Calu3 (cell line): ENCODE measurements around the gene TBKBP1. TPM values are rescaled to one million over a fixed set of nuclear protein-coding genes. Genes with fewer than 3 reads are reported as not detected.

Source experiments
- BruUV-seq: library from RNA; stranded (reverse); fragments of 400-500 nt; replicated peaks from 2 replicates; lab custom pipeline; 2021; lab: Mats Ljungman, UMichigan
- CTCF ChIA-PET: fragments of 300-600 bp; sonication (Branson Sonifier 250); formaldehyde crosslinking; loops from one replicate; lab custom pipeline; 2022; ENCODE audit warnings: antibody characterized with exemption; lab: Charles Lee
- DNase-seq: peaks from one replicate; pipeline ENCODE4 v3.0.0; 2022
- H3K27ac Mint-ChIP-seq: one replicate; pipeline ENCODE4 v1.8.0; 2022; ENCODE audit warnings: mixed read lengths; ENCODE audit not compliant: unreplicated experiment
- H3K27me3 Mint-ChIP-seq: one replicate; pipeline ENCODE4 v1.8.0; 2022; ENCODE audit warnings: mixed read lengths; ENCODE audit not compliant: unreplicated experiment
- H3K36me3 Mint-ChIP-seq: one replicate; pipeline ENCODE4 v1.8.0; 2022; ENCODE audit warnings: mild to moderate bottlenecking, moderate library complexity, mixed read lengths; ENCODE audit not compliant: insufficient read depth, unreplicated experiment
- H3K4me1 Mint-ChIP-seq: one replicate; pipeline ENCODE4 v1.8.0; 2022; ENCODE audit warnings: mild to moderate bottlenecking, low read depth, mixed read lengths; ENCODE audit not compliant: unreplicated experiment
- H3K4me3 Mint-ChIP-seq: one replicate; pipeline ENCODE4 v1.8.0; 2022; ENCODE audit warnings: mild to moderate bottlenecking, low read depth, moderate library complexity, mixed read lengths; ENCODE audit not compliant: unreplicated experiment
- H3K9me3 Mint-ChIP-seq: one replicate; pipeline ENCODE4 v1.8.0; 2022; ENCODE audit warnings: low read depth, mixed read lengths; ENCODE audit not compliant: unreplicated experiment
- intact Hi-C: fragments of 100-400 bp; cut with micrococcal nuclease; formaldehyde crosslinking; loops from one replicate; pipeline ENCODE4 v1.10.0; 2022; ENCODE audit not compliant: unreplicated experiment
- total RNA-seq: library from RNA; stranded (reverse); gene quantifications from 2 replicates; pipeline ENCODE4 v1.2.3, GENCODE V29; 2022
- TF ChIP-seq, protein P1 (sequence below): fragments of 200-600 bp; IDR thresholded peaks from one replicate; pipeline ENCODE4 v1.8.0; 2022; ENCODE audit warnings: antibody characterized with exemption; ENCODE audit not compliant: unreplicated experiment

The TBKBP1 gene
- total RNA-seq, 1 experiment from 2014 or later, result 6.4 TPM

DNA sequence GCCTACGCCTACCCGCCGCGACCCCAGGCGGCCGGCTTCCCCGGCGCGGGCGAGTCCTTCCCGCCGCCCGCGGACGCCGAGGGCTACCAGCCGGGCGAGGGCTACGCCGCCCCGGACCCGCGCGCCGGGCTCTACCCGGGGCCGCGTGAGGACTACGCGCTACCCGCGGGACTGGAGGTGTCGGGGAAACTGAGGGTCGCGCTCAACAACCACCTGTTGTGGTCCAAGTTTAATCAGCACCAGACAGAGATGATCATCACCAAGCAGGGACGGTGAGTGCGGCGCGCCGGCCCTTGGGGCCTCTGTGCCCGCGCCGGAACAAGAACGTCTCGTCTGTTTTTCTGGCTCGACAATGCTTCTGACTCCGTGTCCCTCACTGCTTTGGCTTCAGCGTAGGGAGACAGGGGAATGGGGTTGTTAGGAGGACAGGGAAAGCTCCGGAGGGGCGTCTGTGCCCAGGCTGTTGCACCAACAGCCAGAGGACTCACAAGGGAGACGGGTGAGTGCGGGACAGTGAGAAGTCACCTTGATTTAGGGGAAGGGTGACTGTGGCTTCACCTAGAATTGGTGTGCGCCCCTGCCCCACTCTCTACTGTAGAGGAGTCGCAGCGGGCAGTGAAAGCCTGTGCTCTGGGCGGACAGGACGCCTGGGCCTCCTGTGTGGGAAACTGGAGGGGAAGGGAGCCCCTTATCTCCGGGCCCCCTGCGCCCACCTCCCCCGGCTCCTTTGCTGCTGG is 39.9 kb downstream of the TBKBP1 start:
- TF ChIP-seq, protein P1, sequence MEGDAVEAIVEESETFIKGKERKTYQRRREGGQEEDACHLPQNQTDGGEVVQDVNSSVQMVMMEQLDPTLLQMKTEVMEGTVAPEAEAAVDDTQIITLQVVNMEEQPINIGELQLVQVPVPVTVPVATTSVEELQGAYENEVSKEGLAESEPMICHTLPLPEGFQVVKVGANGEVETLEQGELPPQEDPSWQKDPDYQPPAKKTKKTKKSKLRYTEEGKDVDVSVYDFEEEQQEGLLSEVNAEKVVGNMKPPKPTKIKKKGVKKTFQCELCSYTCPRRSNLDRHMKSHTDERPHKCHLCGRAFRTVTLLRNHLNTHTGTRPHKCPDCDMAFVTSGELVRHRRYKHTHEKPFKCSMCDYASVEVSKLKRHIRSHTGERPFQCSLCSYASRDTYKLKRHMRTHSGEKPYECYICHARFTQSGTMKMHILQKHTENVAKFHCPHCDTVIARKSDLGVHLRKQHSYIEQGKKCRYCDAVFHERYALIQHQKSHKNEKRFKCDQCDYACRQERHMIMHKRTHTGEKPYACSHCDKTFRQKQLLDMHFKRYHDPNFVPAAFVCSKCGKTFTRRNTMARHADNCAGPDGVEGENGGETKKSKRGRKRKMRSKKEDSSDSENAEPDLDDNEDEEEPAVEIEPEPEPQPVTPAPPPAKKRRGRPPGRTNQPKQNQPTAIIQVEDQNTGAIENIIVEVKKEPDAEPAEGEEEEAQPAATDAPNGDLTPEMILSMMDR, result no peak

DNA sequence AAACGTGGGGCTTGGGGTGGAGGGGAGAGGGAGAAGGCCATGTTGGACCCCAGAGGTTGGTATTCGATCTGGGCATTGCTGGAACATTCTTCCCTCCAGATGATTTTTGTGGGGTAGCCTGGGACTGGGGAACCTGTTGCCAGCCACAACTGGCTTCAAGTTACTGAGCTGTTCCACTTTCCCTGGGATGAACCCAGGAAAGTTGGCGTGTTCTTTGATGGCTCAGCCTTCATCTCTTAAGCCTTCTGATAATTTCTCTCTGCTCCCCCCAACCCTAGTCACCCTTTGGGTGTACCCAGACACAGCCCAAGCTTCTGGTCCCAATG is 41.1 kb downstream of the TBKBP1 start:
- H3K27ac Mint-ChIP-seq, result no peak overlapping the region
- peaks cover 6% of the 10 kb centered on the region for H3K4me1 Mint-ChIP-seq
- H3K27me3 Mint-ChIP-seq, result peaks cover 76% of the 10 kb centered on the region
- intact Hi-C loops, result no loop called here
- no peak for DNase-seq
- TF ChIP-seq, protein P1, result no peak
- H3K36me3 Mint-ChIP-seq, result no peaks in the 10 kb centered on the region
- CTCF ChIA-PET, result interaction anchor here (0.6 to 0.7 kb wide), 2 partner anchors 10 to 470 kb away, joined by 3 to 6 read pairs; no protein-coding TSS in a partner anchor
- H3K9me3 Mint-ChIP-seq, result no peaks in the 10 kb centered on the region
- BruUV-seq, result no TSS peak
- no peak overlapping the region for H3K4me3 Mint-ChIP-seq

More for the DNA sequence above, 39.9 kb downstream of the TBKBP1 start:
- intact Hi-C loops, result no loop called here
- no peak for DNase-seq
- H3K27me3 Mint-ChIP-seq, result peaks cover 89% of the 10 kb centered on the region
- CTCF ChIA-PET, result interaction anchor here (0.6 to 1.5 kb wide), 6 partner anchors 10 to 69 kb away, joined by 3 to 8 read pairs (median 5); no protein-coding TSS in a partner anchor
- no peak overlapping the region for H3K4me3 Mint-ChIP-seq
- H3K9me3 Mint-ChIP-seq, result no peaks in the 10 kb centered on the region
- H3K27ac Mint-ChIP-seq, result no peak overlapping the region
- BruUV-seq, result no TSS peak
- peaks cover 6% of the 10 kb centered on the region for H3K4me1 Mint-ChIP-seq
- H3K36me3 Mint-ChIP-seq, result no peaks in the 10 kb centered on the region

DNA sequence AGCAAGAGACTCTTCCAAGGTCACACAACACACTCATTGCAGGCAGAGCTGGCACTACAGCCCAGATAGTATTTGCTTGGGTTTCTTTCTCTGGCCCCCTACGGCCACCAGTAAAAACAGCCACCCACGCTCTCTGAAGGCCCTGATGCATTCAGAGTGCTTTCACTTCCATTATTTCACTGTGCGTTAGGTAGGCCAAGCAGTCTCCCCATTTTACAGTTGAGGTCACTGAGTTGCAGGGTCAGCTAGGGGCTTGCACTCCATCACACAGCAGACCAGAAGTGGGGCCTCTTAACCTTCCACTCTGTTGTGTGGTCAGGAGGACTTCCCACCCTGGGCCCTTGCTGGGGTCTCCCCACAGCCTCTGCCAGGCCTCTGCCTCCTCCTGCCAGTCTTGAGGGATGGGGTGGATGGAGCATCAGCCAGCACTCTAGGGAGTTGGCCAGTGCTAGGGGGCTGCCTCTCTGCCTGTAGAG is 41.6 kb downstream of the TBKBP1 start:
- intact Hi-C loops, result no loop called here
- H3K27ac Mint-ChIP-seq, result no peak overlapping the region
- CTCF ChIA-PET, result interaction anchor here (0.7 kb wide), 1 partner anchor 446 kb away, joined by 3 read pairs; no protein-coding TSS in a partner anchor
- DNase-seq, result no peak
- H3K9me3 Mint-ChIP-seq, result no peaks in the 10 kb centered on the region
- TF ChIP-seq, protein P1, result no peak
- H3K4me1 Mint-ChIP-seq, result peaks cover 6% of the 10 kb centered on the region
- H3K4me3 Mint-ChIP-seq, result no peak overlapping the region
- no TSS peak for BruUV-seq
- peaks cover 75% of the 10 kb centered on the region for H3K27me3 Mint-ChIP-seq
- H3K36me3 Mint-ChIP-seq, result no peaks in the 10 kb centered on the region

DNA sequence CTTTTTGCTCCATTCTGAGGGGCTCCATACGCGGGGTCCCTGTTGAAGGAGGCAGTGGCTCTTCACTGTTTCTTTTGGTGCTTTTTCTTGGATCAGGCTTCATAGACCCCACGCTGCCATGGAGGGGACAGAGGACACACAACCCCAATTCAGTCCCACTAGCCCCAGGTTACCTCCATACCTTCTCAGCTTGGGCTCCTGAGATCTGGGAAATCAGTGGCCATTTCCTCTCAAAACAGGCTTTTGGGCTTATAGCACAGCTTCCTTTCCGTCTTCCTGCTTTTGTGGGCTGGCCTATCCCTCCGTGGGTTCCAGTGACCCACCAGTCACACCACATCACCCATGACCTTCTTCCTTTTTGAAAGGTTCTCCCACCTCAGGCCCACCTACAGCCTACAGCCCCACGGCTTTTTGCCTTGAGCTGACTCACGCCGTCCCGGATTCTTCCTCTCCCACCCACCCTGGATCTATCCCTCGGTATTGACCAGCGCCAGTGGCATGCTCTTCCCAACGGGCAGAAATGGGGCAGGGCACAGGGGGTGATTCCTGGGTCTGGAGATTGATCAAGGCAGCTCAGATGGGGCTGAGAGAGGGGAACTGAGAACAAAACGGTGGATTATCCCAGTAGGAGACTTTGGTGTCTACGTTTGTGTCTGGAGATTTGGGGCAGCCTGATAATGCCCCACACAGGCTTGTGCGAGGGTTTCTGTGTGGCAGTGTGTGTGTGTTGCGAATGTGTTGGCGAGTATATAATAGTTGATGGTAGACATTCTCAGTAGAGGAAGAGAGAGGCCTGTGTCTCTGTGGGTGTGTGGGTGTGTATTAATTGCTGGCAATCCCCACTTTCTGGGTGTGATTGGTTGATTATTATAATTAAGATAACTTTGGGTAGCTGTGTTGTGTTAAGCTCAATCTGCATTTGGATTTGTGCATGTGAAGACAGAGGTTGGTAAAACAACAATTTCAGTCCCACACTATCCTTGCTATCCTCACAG is 42.8 kb downstream of the TBKBP1 start:
- CTCF ChIA-PET, result interaction anchor here (0.6 kb wide), 1 partner anchor 37 kb away, joined by 4 read pairs; no protein-coding TSS in a partner anchor
- Mint-ChIP-seq H3K27me3 (peaks cover 75% of the 10 kb centered on the region), H3K36me3 (no peaks in the 10 kb centered on the region), H3K4me3 (no peak overlapping the region), H3K9me3 (no peaks in the 10 kb centered on the region), H3K4me1 (peaks cover 6% of the 10 kb centered on the region), H3K27ac (no peak overlapping the region)
- TF ChIP-seq, protein P1, result no peak
- DNase-seq, result no peak
- intact Hi-C loops, result no loop called here
- BruUV-seq, result no TSS peak
